Neural crest cell (in vitro differentiated cells): ENCODE results near the gene HSD3B7. TPM values are rescaled to one million over a fixed set of nuclear protein-coding genes. Genes with fewer than 3 reads are reported as not detected.

ENCODE experiments used
- DNase-seq: peaks from one replicate; pipeline ENCODE4 v3.0.0; 2021; ENCODE audit warnings: low read depth, mixed read lengths, low spot score
- H3K27ac Mint-ChIP-seq: one replicate; pipeline ENCODE4 v1.8.0; 2021; ENCODE audit warnings: mild to moderate bottlenecking, mixed read lengths; ENCODE audit not compliant: unreplicated experiment
- H3K27me3 Mint-ChIP-seq: 2 replicates; pipeline ENCODE4 v1.8.0; 2021; ENCODE audit warnings: low read depth, mild to moderate bottlenecking, mixed read lengths
- H3K36me3 Mint-ChIP-seq: 2 replicates; pipeline ENCODE4 v1.8.0; 2021; ENCODE audit warnings: low read depth, mild to moderate bottlenecking, mixed read lengths
- H3K4me1 Mint-ChIP-seq: 2 replicates; pipeline ENCODE4 v1.8.0; 2021; ENCODE audit warnings: mixed read lengths
- H3K4me3 Mint-ChIP-seq: one replicate; pipeline ENCODE4 v1.8.0; 2021; ENCODE audit warnings: mild to moderate bottlenecking, mixed read lengths
- H3K9me3 Mint-ChIP-seq: 2 replicates; pipeline ENCODE4 v1.8.0; 2021; ENCODE audit warnings: mixed read lengths
- CTCF ChIP-seq: fragments of 200-600 bp; sonication (generic); conservative IDR thresholded peaks from 2 replicates; pipeline ENCODE4 v1.5.0; 2021; ENCODE audit warnings: antibody characterized with exemption, mild to moderate bottlenecking
- total RNA-seq: library from RNA; stranded (reverse); gene quantifications from 2 replicates; pipeline ENCODE4 v1.2.1, GENCODE V29; 2021

HSD3B7 gene
- total RNA-seq, 1 donor from 2014 or later, result 1.9 TPM

- Mint-ChIP-seq H3K27ac (no peak overlapping the region), H3K4me3 (no peak overlapping the region), H3K36me3 (no peaks in the 10 kb centered on the region), H3K4me1 (no peaks in the 10 kb centered on the region), H3K9me3 (no peaks in the 10 kb centered on the region), H3K27me3 (no peaks in the 10 kb centered on the region)
- no peak for DNase-seq
- no peak for TF ChIP-seq CTCF
Measured at GRCh38 chr16:31022544-31023251, 37.7 kb downstream of the HSD3B7 start.

GRCh38 chr16:31023252-31023602 is 38.2 kb downstream of the HSD3B7 start:
- no peaks in the 10 kb centered on the region for H3K4me1 Mint-ChIP-seq
- no peak for DNase-seq
- TF ChIP-seq CTCF, result no peak
- no peak overlapping the region for H3K27ac Mint-ChIP-seq
- H3K4me3 Mint-ChIP-seq, result no peak overlapping the region
- H3K27me3 Mint-ChIP-seq, result no peaks in the 10 kb centered on the region
- H3K36me3 Mint-ChIP-seq, result no peaks in the 10 kb centered on the region
- H3K9me3 Mint-ChIP-seq, result no peaks in the 10 kb centered on the region

DNA sequence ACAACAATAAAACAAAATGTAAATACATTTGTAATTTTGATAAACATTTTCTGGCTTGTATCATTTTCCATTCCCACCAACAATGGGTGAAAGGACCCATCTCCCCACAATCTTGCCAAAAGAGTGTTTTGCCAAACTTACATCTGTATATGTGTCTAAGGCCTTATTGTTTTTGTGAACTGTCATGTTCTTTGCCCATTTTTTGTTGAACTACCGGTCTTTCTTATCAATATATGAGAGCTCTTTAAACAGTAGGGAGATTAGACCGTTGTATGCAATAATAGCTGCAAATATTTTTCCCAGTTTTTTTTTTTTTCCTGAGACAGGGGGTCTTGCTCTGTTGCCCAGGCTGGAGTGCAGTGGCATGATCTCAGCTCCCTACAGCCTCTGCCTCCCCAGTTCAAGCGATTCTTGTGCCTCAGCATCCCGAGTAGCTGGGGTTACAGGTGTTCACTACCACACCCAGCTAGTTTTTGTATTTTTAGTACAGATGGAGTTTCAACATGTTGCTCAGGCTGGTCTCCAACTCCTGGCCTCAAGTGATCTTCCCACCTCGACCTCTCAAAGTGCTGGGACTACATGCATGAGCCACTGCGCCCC is 38.7 kb downstream of the HSD3B7 start:
- no peak for TF ChIP-seq CTCF
- H3K4me1 Mint-ChIP-seq, result no peaks in the 10 kb centered on the region
- DNase-seq, result no peak
- no peaks in the 10 kb centered on the region for H3K36me3 Mint-ChIP-seq
- no peaks in the 10 kb centered on the region for H3K27me3 Mint-ChIP-seq
- no peak overlapping the region for H3K4me3 Mint-ChIP-seq
- no peaks in the 10 kb centered on the region for H3K9me3 Mint-ChIP-seq
- H3K27ac Mint-ChIP-seq, result no peak overlapping the region

DNA sequence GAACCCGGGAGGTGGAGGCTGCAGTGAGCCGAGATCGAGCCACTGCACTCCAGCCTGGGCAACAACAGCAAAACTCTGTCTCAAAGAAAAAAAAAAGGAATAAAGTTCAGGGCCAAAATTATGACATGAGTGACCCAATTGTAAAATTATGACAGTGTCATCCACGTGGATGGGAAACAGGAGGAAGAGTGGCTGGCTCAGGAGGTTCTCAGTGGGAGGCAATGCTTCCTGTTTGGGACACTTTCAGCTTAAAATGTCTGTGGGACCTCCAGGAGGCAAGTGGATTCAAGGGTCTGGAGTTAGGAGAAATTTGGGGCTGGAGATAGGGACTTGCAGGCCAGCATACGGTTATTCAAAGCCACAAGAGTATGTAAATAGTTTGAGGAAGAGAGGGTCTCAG is 40.3 kb downstream of the HSD3B7 start:
- H3K9me3 Mint-ChIP-seq, result no peaks in the 10 kb centered on the region
- no peak overlapping the region for H3K27ac Mint-ChIP-seq
- DNase-seq, result no peak
- no peaks in the 10 kb centered on the region for H3K36me3 Mint-ChIP-seq
- no peaks in the 10 kb centered on the region for H3K4me1 Mint-ChIP-seq
- H3K4me3 Mint-ChIP-seq, result no peak overlapping the region
- H3K27me3 Mint-ChIP-seq, result no peaks in the 10 kb centered on the region
- no peak for TF ChIP-seq CTCF

DNA sequence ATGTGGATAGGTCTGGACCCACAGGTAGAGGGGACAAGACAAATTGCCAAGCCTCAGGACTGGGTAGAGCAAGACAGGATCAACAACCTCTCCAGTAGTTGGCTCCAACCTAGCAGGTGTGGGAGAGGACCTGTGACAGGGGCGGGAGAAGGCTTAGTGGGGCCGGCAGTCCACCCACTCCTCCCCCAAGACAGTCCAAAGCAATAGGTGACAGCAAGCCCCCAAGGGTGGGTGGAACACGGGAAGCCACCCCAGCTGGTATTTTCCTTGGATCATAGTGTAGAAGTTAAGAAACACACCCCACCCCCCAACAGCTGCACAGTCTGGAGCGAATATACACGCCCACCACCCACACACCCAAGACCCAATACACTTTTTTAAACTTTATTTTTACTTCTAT is 44.3 kb downstream of the HSD3B7 start:
- no peak for DNase-seq
- Mint-ChIP-seq H3K27ac (no peak overlapping the region), H3K4me3 (no peak overlapping the region), H3K4me1 (peaks cover 14% of the 10 kb centered on the region), H3K9me3 (no peaks in the 10 kb centered on the region), H3K36me3 (no peaks in the 10 kb centered on the region), H3K27me3 (no peaks in the 10 kb centered on the region)
- TF ChIP-seq CTCF, result no peak
